ENCODE measurements around the gene CHSY1.
"Not testable (repeated sequence)": the region's sequence is repeated elsewhere in the genome, so short reads cannot be mapped to it uniquely, and the experiment has no call there.

CHSY1 gene

DNA sequence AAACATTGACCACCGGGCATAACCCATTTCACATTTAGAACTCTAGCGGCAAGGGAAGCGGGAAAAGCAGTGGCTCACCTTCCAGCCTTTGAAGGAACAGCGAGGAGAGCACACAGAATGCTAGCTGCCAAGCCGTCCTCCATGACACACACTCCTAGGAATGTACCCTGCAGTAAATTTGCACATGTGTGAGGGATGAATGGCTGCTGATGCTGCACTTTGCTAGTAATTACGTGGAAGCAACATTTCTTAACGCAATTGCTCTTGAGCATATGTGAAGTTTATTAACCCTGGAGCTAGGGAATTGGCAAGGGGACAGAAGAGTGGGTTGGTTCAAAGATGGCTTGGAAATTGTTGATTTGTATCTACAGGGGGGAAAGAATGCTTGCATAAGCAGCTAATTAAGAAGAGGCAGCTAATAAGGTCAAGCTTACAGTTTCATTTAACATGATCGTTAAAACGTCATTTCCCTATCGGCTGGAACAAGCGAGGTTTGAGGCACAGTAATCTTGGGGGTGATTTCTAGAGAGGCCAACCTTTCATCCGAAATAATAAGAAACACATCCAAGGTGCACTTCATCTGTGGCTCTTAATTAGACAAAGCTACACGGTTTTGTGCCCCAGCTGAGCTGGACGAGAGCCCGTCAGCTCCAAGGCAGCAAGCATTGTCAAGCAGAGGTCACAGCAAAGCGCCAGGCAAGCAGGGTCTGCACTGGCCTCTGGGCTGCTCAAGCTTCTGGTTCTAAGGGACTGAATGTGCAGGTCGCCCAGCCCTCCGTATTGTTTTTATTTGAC is 123.4 kb downstream of the CHSY1 start:
- no peak for FAIRE-seq
- DNase-seq (ENCODE audit: extremely low spot score, insufficient read length, low read depth): no peak

DNA sequence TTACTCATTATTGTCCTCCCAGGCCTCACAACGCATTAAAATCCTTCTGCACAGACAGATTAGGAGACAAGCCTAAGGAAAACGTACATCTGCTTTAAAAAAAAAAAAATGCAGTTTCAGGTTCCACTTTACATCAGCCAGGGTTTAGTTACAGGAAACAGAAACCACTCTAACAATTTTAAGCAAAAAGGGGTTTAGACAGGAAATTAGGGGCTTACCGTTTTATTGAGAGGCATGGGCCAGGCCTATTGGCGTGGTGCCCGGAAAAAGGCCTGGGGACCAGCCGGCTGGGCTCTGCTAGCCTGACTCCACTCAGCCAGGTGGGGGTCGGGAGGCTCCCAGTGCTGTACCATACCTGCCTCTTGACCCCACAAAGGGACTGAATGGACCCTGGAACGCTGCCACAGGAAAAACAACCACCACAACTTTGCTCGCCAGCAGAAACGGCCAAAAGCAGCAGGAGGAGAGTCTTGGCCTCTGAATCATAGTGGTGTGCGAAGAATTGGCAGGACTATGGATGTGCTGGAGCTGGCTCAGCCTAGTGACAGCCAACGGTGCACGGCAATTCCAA is 124.3 kb downstream of the CHSY1 start:
- FAIRE-seq (peak; percentile 88), DNase-seq (ENCODE audit: extremely low spot score, insufficient read length, low read depth) (no peak)

DNA sequence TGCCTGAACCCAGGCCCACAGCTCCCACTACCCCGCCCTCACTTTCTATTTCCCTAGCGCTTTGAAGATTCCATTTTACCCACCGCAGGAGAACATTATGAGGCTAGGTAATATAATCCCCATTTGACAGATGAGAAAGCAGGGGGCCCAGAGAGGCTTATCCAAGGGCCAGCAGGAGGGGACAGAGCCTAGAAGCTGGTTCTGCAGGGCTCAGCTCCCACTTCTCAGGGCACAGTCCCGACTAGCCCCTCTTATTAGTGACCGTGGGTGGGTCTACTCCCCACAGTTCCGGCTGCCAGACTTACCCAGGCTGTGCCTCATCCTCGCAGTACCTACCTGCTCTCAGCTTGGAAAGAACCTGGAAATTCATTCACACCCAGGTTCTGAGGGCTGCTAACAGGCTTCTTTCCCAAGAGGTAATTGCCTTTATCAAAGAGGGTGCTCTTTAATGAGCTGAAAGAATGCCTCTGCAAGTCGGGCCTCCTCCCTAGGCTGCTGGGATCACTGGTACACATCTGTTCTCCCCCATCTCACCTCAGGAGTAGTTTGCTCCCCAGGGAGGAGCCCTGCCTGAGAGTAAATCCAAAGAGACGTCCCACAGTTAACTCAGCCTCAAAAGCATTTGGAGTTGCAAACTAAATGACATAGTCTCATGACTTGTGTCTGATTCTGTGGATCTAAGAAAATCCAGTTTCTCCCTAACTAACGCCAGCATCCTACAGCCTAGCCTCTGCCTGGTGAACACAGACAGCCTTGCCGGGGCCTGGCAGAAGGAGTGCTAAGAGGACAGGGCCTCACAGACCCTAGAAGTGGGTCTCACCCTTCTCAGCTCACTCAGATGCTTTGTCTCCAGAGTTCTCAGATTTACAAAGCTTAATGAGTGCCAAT is 125.0 kb downstream of the CHSY1 start:
- FAIRE-seq: no peak
- no peak for DNase-seq (ENCODE audit: extremely low spot score, insufficient read length, low read depth)

DNA sequence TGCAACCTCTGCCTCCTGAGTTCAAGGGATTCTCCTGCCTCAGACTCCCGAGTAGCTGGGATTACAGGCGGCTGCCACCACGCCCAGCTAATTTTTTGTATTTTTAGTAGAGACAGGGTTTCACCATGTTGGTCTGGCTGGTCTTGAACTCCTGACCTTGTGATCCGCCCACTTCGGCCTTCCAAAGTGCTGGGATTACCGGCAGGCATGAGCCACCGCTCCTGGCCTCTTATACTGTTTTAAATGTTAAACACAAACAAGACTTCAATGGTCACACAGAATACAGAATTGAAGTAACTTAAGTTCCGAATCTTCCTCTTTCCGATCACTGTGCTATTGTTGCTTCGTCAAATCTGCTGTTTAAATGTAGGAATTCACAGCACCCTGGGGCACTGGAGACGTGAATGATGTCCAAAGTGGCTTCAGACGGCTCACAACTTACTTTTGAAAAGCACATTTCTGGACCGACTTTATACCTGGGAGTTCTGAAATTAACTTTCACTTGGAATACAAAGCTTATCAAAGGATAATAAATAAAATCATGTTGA is 125.9 kb downstream of the CHSY1 start:
- not testable (repeated sequence) for FAIRE-seq; DNase-seq (ENCODE audit: extremely low spot score, insufficient read length, low read depth)

Measured in GM18507 (cell line).